ENCODE measurements around the gene TKFC.

Gene TKFC

GRCh38 chr11:61354208-61354607 is 21.2 kb downstream of the TKFC start:
- in situ Hi-C loops (cut with MboI; ENCODE audit: low pct_unique_long_range_greater_than_20kb, low sequenced_read_pairs, unreplicated experiment): no loop called here
- TF ChIP-seq, protein P1, sequence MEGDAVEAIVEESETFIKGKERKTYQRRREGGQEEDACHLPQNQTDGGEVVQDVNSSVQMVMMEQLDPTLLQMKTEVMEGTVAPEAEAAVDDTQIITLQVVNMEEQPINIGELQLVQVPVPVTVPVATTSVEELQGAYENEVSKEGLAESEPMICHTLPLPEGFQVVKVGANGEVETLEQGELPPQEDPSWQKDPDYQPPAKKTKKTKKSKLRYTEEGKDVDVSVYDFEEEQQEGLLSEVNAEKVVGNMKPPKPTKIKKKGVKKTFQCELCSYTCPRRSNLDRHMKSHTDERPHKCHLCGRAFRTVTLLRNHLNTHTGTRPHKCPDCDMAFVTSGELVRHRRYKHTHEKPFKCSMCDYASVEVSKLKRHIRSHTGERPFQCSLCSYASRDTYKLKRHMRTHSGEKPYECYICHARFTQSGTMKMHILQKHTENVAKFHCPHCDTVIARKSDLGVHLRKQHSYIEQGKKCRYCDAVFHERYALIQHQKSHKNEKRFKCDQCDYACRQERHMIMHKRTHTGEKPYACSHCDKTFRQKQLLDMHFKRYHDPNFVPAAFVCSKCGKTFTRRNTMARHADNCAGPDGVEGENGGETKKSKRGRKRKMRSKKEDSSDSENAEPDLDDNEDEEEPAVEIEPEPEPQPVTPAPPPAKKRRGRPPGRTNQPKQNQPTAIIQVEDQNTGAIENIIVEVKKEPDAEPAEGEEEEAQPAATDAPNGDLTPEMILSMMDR (IDR thresholded peaks at IDR 0.05; ENCODE audit: extremely low read depth, insufficient read depth, missing control alignments): no peak
- no peak for DNase-seq (ENCODE audit: low spot score)

DNA sequence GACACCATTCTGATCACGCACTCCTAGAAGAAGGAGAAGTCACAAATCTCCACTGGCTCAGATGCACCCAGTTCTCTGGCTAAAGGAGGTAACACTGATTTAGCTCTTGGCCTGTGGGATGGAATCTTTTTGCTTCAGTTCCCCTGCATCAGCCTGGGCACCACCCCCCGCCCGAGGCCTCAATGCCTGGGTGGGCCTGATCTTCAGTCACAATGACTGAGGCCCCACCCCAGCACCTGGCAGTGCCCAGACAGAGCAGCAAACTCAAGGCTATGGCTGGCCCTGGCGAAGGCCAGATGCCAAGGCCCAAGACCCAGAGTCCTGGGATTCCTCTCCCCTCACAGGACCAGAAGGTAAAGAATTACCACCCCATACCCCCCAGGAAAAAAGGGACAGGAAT is 23.7 kb downstream of the TKFC start:
- in situ Hi-C loops (cut with MboI; ENCODE audit: low pct_unique_long_range_greater_than_20kb, low sequenced_read_pairs, unreplicated experiment): no loop called here
- TF ChIP-seq, protein P1 (IDR thresholded peaks at IDR 0.05; ENCODE audit: extremely low read depth, insufficient read depth, missing control alignments): no peak
- no peak for DNase-seq (ENCODE audit: low spot score)

GRCh38 chr11:61357233-61357893 is 24.3 kb downstream of the TKFC start:
- peak; percentile 57 for DNase-seq (ENCODE audit: low spot score)
- in situ Hi-C loops (cut with MboI; ENCODE audit: low pct_unique_long_range_greater_than_20kb, low sequenced_read_pairs, unreplicated experiment): no loop called here
- TF ChIP-seq, protein P1 (IDR thresholded peaks at IDR 0.05; ENCODE audit: extremely low read depth, insufficient read depth, missing control alignments): no peak

- no peak for DNase-seq (ENCODE audit: low spot score)
- in situ Hi-C loops (cut with MboI; ENCODE audit: low pct_unique_long_range_greater_than_20kb, low sequenced_read_pairs, unreplicated experiment): no loop called here
- TF ChIP-seq, protein P1 (IDR thresholded peaks at IDR 0.05; ENCODE audit: extremely low read depth, insufficient read depth, missing control alignments): no peak
Measured at GRCh38 chr11:61357894-61358239, 24.8 kb downstream of the TKFC start.

GRCh38 chr11:61358566-61358965 is 25.5 kb downstream of the TKFC start:
- in situ Hi-C loops (cut with MboI; ENCODE audit: low pct_unique_long_range_greater_than_20kb, low sequenced_read_pairs, unreplicated experiment): no loop called here
- DNase-seq (ENCODE audit: low spot score): no peak
- TF ChIP-seq, protein P1 (IDR thresholded peaks at IDR 0.05; ENCODE audit: extremely low read depth, insufficient read depth, missing control alignments): no peak

DNA sequence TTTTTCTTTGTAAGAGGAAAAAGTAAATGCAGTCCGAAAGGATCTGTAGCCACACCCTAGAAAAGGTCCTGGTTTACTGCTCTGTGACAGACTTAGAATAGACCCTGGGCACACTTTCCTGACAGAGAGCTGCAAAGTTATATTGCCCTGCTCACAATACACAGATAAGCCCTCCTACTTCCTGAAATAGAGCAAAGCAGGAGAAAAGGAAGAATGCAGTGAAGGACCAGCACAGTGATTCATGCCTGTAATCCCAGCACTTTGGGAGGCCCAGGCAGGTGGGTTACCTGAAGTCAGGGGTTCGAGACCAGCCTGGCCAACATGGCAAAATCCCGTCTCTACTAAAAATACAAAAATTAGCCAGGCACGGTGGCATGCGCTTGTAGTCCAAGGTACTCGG is 26.5 kb downstream of the TKFC start:
- in situ Hi-C loops (cut with MboI; ENCODE audit: low pct_unique_long_range_greater_than_20kb, low sequenced_read_pairs, unreplicated experiment): no loop called here

More for the DNA sequence above, 26.5 kb downstream of the TKFC start:
- TF ChIP-seq, protein P1 (IDR thresholded peaks at IDR 0.05; ENCODE audit: extremely low read depth, insufficient read depth, missing control alignments): no peak
- DNase-seq (ENCODE audit: low spot score): no peak
